Uterus (tissue), 4 donors: ENCODE data around the gene CLSTN1. TPM values are rescaled to one million over a fixed set of nuclear protein-coding genes. Genes with fewer than 3 reads are reported as not detected.

Experiments used
- DNase-seq, 2 donors: peaks; one replicate each; pipeline ENCODE4 v3.0.0-alpha.2; 2019 to 2020
- H3K27ac ChIP-seq, 2 donors: fragments of 200-600 bp; sonication (generic); 1 replicate in 1 of 2; 2 replicates in 1 of 2; pipeline ENCODE4 v1.5.1; 2016 to 2018
- H3K27me3 ChIP-seq, 2 donors: fragments of 200-600 bp; sonication (generic); one replicate each; pipeline ENCODE4 v1.5.1; 2018 to 2019; ENCODE audit warnings: control low read depth in 1 of 2
- H3K36me3 ChIP-seq, 2 donors: fragments of 200-600 bp; sonication (generic); one replicate each; pipeline ENCODE4 v1.5.1; 2019; ENCODE audit warnings: control low read depth in 1 of 2
- H3K4me1 ChIP-seq, 2 donors: fragments of 200-600 bp; sonication (generic); one replicate each; pipeline ENCODE4 v1.5.1; 2018 to 2019; ENCODE audit warnings: control low read depth in 1 of 2
- H3K4me3 ChIP-seq, 2 donors: fragments of 200-600 bp; sonication (generic); 1 replicate in 1 of 2; 2 replicates in 1 of 2; pipeline ENCODE4 v1.5.1; 2018 to 2019; ENCODE audit warnings: mild to moderate bottlenecking in 1 of 2
- H3K9me3 ChIP-seq, 2 donors: fragments of 200-600 bp; sonication (generic); one replicate each; pipeline ENCODE4 v1.5.1; 2019; ENCODE audit warnings: control low read depth in 1 of 2
- POLR2A ChIP-seq, 2 donors: fragments of 450-650 bp; IDR thresholded peaks; one replicate each; pipeline ENCODE4 v1.6.1; 2016; ENCODE audit warnings: antibody characterized with exemption in 2 of 2, mild to moderate bottlenecking in 1 of 2, moderate library complexity in 1 of 2
- intact Hi-C: fragments of 100-400 bp; cut with DNase I; formaldehyde crosslinking; loops from one replicate; pipeline ENCODE4 v1.15.1; 2023; ENCODE audit warnings: low total_unique reads
- total RNA-seq, 4 donors: library from RNA; depleted of rRNA in 3 of 4; stranded (reverse); fragments of >200 nt in 3 of 4; gene quantifications; one replicate each; pipeline versions ENCODE4 v1.1.0 to v1.2.4, GENCODE V29; 2014 to 2023
- TF ChIP-seq, protein P1 (sequence below), 4 experiments: fragments of 200-600 bp in 2 of 4; fragments of 450-650 bp in 2 of 4; sonication (generic) in 2 of 4; IDR thresholded peaks; one replicate each; pipeline ENCODE4 v1.5.1; 2016 to 2019; ENCODE audit warnings: antibody characterized with exemption in 4 of 4, mild to moderate bottlenecking in 2 of 4, moderate library complexity in 1 of 4
- donor health status: DM: yes; HTN: yes; CAD: no.

Gene CLSTN1
- total RNA-seq, 4 donors from 2014 or later = 46.8 to 184 (median 94.0) TPM

GRCh38 chr1:9866836-9867235 is 43.1 kb upstream of the CLSTN1 start:
- TF ChIP-seq, protein P1, sequence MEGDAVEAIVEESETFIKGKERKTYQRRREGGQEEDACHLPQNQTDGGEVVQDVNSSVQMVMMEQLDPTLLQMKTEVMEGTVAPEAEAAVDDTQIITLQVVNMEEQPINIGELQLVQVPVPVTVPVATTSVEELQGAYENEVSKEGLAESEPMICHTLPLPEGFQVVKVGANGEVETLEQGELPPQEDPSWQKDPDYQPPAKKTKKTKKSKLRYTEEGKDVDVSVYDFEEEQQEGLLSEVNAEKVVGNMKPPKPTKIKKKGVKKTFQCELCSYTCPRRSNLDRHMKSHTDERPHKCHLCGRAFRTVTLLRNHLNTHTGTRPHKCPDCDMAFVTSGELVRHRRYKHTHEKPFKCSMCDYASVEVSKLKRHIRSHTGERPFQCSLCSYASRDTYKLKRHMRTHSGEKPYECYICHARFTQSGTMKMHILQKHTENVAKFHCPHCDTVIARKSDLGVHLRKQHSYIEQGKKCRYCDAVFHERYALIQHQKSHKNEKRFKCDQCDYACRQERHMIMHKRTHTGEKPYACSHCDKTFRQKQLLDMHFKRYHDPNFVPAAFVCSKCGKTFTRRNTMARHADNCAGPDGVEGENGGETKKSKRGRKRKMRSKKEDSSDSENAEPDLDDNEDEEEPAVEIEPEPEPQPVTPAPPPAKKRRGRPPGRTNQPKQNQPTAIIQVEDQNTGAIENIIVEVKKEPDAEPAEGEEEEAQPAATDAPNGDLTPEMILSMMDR (IDR thresholded peaks at IDR 0.05) = no peak
- TF ChIP-seq POLR2A (IDR thresholded peaks at IDR 0.05) = no peak
- no peak overlapping the region for H3K4me3 ChIP-seq
- peaks cover 0 to 3% of the 10 kb centered on the region in 2 donors for H3K4me1 ChIP-seq
- intact Hi-C loops = loop anchor here (5.0 to 10.0 kb wide), 3 partner anchors 85 to 242 kb away; no protein-coding TSS in a partner anchor
- H3K27me3 ChIP-seq = no peaks in the 10 kb centered on the region
- DNase-seq = no peak
- H3K9me3 ChIP-seq = no peaks in the 10 kb centered on the region
- H3K36me3 ChIP-seq = no peaks in the 10 kb centered on the region
- no peak overlapping the region for H3K27ac ChIP-seq

DNA sequence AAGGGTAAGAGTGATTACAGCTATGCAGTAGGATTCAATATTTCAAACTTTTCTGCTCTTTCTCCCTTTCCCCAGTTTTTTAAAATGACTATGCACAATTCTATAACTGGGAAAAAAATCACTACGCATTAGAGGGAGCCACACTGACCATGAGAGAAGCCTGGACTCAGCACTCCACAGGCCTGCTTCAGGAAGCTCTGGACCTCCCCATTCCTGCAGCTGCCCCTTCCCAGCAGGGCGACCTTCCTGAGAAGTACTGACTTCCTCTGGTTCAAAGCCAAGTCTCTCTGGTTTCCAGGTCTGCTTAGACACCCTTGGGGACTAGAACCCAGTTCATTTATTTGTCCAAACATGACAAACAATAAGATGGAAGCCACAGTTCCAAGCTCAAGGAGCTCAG is 42.0 kb upstream of the CLSTN1 start:
- no peak for TF ChIP-seq POLR2A (IDR thresholded peaks at IDR 0.05)
- TF ChIP-seq, protein P1 (IDR thresholded peaks at IDR 0.05) = no peak
- Histone ChIP-seq H3K4me3 (no peak overlapping the region), H3K4me1 (peaks cover 0 to 3% of the 10 kb centered on the region in 2 donors), H3K27me3 (no peaks in the 10 kb centered on the region), H3K27ac (no peak overlapping the region), H3K9me3 (no peaks in the 10 kb centered on the region), H3K36me3 (no peaks in the 10 kb centered on the region)
- intact Hi-C loops = loop anchor here (5.0 to 10.0 kb wide), 3 partner anchors 83 to 241 kb away; no protein-coding TSS in a partner anchor
- DNase-seq = no peak

- H3K27ac ChIP-seq = no peak overlapping the region
- TF ChIP-seq POLR2A (IDR thresholded peaks at IDR 0.05) = no peak
- TF ChIP-seq, protein P1 (IDR thresholded peaks at IDR 0.05) = no peak
- no peaks in the 10 kb centered on the region for H3K9me3 ChIP-seq
- peaks cover 0 to 3% of the 10 kb centered on the region in 2 donors for H3K4me1 ChIP-seq
- H3K4me3 ChIP-seq = no peak overlapping the region
- DNase-seq = no peak
- no peaks in the 10 kb centered on the region for H3K27me3 ChIP-seq
- H3K36me3 ChIP-seq = no peaks in the 10 kb centered on the region
- intact Hi-C loops = loop anchor here (10.0 kb wide), 1 partner anchor 239 kb away; no protein-coding TSS in a partner anchor
These were observed 39.6 kb upstream of the CLSTN1 start for GRCh38 chr1:9863371-9863770.

- intact Hi-C loops = loop anchor here (10.0 kb wide), 1 partner anchor 237 kb away; no protein-coding TSS in a partner anchor
These were observed 37.6 kb upstream of the CLSTN1 start for GRCh38 chr1:9861360-9861759.

GRCh38 chr1:9860887-9861286 is 37.1 kb upstream of the CLSTN1 start:
- Histone ChIP-seq H3K4me3 (no peak overlapping the region), H3K4me1 (no peaks in the 10 kb centered on the region), H3K9me3 (no peaks in the 10 kb centered on the region), H3K27me3 (no peaks in the 10 kb centered on the region), H3K27ac (no peak overlapping the region), H3K36me3 (no peaks in the 10 kb centered on the region)
- TF ChIP-seq, protein P1 (IDR thresholded peaks at IDR 0.05) = no peak
- TF ChIP-seq POLR2A (IDR thresholded peaks at IDR 0.05) = no peak
- DNase-seq = no peak
- intact Hi-C loops = loop anchor here (10.0 kb wide), 1 partner anchor 236 kb away; no protein-coding TSS in a partner anchor

More at GRCh38 chr1:9861360-9861759, 37.6 kb upstream of the CLSTN1 start:
- Histone ChIP-seq H3K27ac (no peak overlapping the region), H3K9me3 (no peaks in the 10 kb centered on the region), H3K36me3 (no peaks in the 10 kb centered on the region), H3K27me3 (no peaks in the 10 kb centered on the region), H3K4me3 (no peak overlapping the region), H3K4me1 (no peaks in the 10 kb centered on the region)
- TF ChIP-seq POLR2A (IDR thresholded peaks at IDR 0.05) = no peak
- TF ChIP-seq, protein P1 (IDR thresholded peaks at IDR 0.05) = no peak
- no peak for DNase-seq
